ENCODE measurements around the gene ZNF117. TPM values are rescaled to one million over a fixed set of nuclear protein-coding genes. Genes with fewer than 3 reads are reported as not detected.
"Not testable (repeated sequence)": the region's sequence is repeated elsewhere in the genome, so short reads cannot be mapped to it uniquely, and the experiment has no call there.

Gene ZNF117
- total and polyA plus RNA-seq, 2 donors (not counting 1 experiment from before 2014, with no cell fraction given) = 5.2 to 9.2 TPM

DNA sequence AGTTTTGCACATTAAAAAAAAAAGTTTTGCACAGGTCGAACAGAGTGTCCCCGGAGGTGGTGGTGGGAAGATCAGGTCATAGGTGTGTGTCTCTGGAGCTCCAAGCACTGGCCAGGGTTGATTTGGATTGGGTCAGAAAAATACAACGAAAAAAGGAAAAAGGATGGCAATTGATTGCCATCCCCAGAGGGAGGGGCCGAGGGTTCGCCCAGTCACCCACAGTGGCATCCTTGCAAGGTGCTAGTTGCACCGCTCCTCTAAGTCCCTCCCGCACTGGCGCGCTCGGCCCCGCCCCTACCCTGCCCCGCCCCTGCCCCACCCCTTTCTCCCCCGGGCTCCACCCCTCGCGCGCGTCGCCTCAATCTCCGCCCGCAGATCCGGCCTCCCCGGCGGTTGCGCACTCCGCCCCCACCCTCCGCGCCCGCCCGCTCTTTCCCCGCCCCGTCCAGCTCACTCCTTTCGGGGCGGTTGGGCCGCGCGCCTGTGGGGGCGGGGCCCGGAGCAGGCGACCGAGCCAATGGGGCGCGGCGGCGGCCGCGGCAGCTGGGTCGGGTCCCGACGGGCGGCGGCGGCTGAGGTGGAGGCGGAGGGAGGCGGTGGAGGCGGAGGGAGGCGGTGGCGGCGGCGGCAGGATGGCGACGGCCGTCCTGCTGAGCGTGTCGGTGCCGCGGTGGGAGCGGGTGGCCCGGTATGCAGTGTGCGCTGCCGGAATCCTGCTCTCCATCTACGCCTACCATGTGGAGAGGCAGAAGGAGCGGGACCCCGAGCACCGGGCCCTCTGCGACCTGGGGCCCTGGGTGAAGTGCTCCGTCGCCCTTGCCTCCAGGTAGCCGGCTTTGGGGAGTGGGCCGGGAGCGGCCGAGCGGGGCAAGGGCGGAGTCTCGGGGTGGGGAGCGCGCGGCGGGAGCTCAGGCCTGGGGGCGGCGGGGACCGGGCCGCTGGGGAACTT is 47.2 kb upstream of the ZNF117 start:
- peak overlapping the region in 4 of 5 experiments; percentile 65 to 76 (median 70) for H3K4me3 ChIP-seq (ENCODE audit: control extremely low read depth in 1 of 5, extremely low read depth in 1 of 5, insufficient read depth in 1 of 5, low read depth in 2 of 5, low read length in 4 of 5)

DNA sequence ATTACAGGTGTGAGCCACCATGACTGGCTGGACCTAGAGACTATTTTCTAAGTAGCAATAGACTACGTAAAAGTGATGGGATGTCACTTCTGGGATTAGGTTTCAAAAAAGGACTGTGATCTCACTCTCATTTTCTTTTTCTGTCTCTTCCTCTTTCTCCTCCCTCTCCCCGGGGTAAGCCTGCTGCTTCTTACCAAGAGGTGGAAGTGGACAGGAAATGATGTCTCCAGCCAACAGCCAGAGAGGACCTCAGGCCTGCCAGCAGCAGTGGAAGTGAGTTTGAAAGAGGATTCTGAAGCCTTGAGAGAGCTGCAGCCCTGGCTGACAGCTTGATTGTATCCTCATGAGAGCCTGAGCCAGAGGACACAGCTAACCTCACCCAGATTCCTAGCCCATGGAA is 45.7 kb upstream of the ZNF117 start:
- H3K9me3 Mint-ChIP-seq (ENCODE audit: insufficient read depth); H4K20me1 ChIP-seq (ENCODE audit: control insufficient read depth, insufficient read depth, low read length, poor library complexity, severe bottlenecking); H3K27me3 ChIP-seq (replicated peaks in 1 of 4; ENCODE audit: control extremely low read depth in 1 of 4, control insufficient read depth in 3 of 4, insufficient read depth in 4 of 4, low read length in 3 of 4); H3K27ac Mint-ChIP-seq; H3K9ac ChIP-seq (ENCODE audit: low read length); H3K36me3 ChIP-seq (replicated peaks in 1 of 2; ENCODE audit: control extremely low read depth in 1 of 2, control insufficient read depth in 1 of 2, extremely low read depth in 1 of 2, insufficient read depth in 2 of 2, low read length in 1 of 2); H3K27me3 Mint-ChIP-seq; H3K4me1 Mint-ChIP-seq; H2AFZ ChIP-seq (ENCODE audit: insufficient read depth, low read depth, low read length, poor library complexity, severe bottlenecking); H3K4me3 ChIP-seq (ENCODE audit: control extremely low read depth in 1 of 5, extremely low read depth in 1 of 5, insufficient read depth in 1 of 5, low read depth in 2 of 5, low read length in 4 of 5); H3K4me3 Mint-ChIP-seq; H3K27ac ChIP-seq (ENCODE audit: low read length in 2 of 2); H3K4me2 ChIP-seq (replicated peaks; ENCODE audit: low read depth, low read length, poor library complexity, severe bottlenecking); ATAC-seq (ENCODE audit: low read depth); H3K9me3 ChIP-seq (ENCODE audit: control extremely low read depth in 1 of 3, control insufficient read depth in 2 of 3, insufficient read depth in 1 of 3, low read length in 2 of 3); CTCF ChIA-PET: not testable (repeated sequence)
- intact Hi-C loops (cut with micrococcal nuclease) = loop anchor here (5.0 kb wide), 1 partner anchor 369 kb away; the partner anchor contains the start of gene ZNF107
- WGBS (ENCODE audit: insufficient coverage) = no CpG with 5 or more reads among the region's 2 CpGs
- DNase-seq = peak; percentile 11
- POLR2A ChIA-PET = interaction anchor here (0.6 kb wide), 1 partner anchor 30 kb away, joined by 3 read pairs; the partner anchor contains the start of gene ERV3-1
- Histone ChIP-seq H3K4me1 (ENCODE audit: control insufficient read depth in 2 of 2, insufficient read depth in 2 of 2, low read length in 2 of 2) (peaks cover 9 to 12% of the 10 kb centered on the region in 2 donors), H3K79me2 (ENCODE audit: control insufficient read depth, insufficient read depth, low read length) (peaks cover 14% of the 10 kb centered on the region)

More for the DNA sequence above, 47.2 kb upstream of the ZNF117 start:
- H4K20me1 ChIP-seq (ENCODE audit: control insufficient read depth, insufficient read depth, low read length, poor library complexity, severe bottlenecking) = no peaks in the 10 kb centered on the region
- TF ChIP-seq, protein P1, sequence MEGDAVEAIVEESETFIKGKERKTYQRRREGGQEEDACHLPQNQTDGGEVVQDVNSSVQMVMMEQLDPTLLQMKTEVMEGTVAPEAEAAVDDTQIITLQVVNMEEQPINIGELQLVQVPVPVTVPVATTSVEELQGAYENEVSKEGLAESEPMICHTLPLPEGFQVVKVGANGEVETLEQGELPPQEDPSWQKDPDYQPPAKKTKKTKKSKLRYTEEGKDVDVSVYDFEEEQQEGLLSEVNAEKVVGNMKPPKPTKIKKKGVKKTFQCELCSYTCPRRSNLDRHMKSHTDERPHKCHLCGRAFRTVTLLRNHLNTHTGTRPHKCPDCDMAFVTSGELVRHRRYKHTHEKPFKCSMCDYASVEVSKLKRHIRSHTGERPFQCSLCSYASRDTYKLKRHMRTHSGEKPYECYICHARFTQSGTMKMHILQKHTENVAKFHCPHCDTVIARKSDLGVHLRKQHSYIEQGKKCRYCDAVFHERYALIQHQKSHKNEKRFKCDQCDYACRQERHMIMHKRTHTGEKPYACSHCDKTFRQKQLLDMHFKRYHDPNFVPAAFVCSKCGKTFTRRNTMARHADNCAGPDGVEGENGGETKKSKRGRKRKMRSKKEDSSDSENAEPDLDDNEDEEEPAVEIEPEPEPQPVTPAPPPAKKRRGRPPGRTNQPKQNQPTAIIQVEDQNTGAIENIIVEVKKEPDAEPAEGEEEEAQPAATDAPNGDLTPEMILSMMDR (IDR thresholded peaks at IDR 0.05) = no peak
- TF ChIP-seq EZH2 (IDR thresholded peaks at IDR 0.05; ENCODE audit: borderline replicate concordance, insufficient read depth, low read depth, low read length, poor library complexity, severe bottlenecking) = no peak
- intact Hi-C loops (cut with micrococcal nuclease) = loop anchor here (1.0 to 5.0 kb wide), 3 partner anchors 32 to 371 kb away; partner anchors contain the start of genes ERV3-1, ZNF107 and ZNF273
- Mint-ChIP-seq H3K4me1 (peaks cover 8% of the 10 kb centered on the region), H3K27ac (peak overlapping the region; percentile 72), H3K4me3 (peak overlapping the region; percentile 70), H3K27me3 (no peaks in the 10 kb centered on the region), H3K9me3 (ENCODE audit: insufficient read depth) (no peaks in the 10 kb centered on the region)
- peaks cover 0 to 7% (median 0%) of the 10 kb centered on the region in 3 donors for H3K9me3 ChIP-seq (ENCODE audit: control extremely low read depth in 1 of 3, control insufficient read depth in 2 of 3, insufficient read depth in 1 of 3, low read length in 2 of 3)
- H3K36me3 ChIP-seq (replicated peaks in 1 of 2; ENCODE audit: control extremely low read depth in 1 of 2, control insufficient read depth in 1 of 2, extremely low read depth in 1 of 2, insufficient read depth in 2 of 2, low read length in 1 of 2) = no peaks in the 10 kb centered on the region
- H3K4me2 ChIP-seq (replicated peaks; ENCODE audit: low read depth, low read length, poor library complexity, severe bottlenecking) = peak overlapping the region; percentile 72
- DNase-seq = peak; percentile 97
- ChIA-PET CTCF (no interaction called here), POLR2A (interaction anchor here (0.6 to 1.0 kb wide), 2 partner anchors 43 to 336 kb away, joined by 3 to 4 read pairs; no protein-coding TSS in a partner anchor)
- H3K4me1 ChIP-seq (ENCODE audit: control insufficient read depth in 2 of 2, insufficient read depth in 2 of 2, low read length in 2 of 2) = peaks cover 9 to 12% of the 10 kb centered on the region in 2 donors
- 2% methylated on average over 70 of the region's 92 CpGs for WGBS (ENCODE audit: insufficient coverage)
- H3K9ac ChIP-seq (ENCODE audit: low read length) = peak overlapping the region; percentile 75
- peak overlapping the region; percentile 76 to 79 for H3K27ac ChIP-seq (ENCODE audit: low read length in 2 of 2)
- no peaks in the 10 kb centered on the region for H3K27me3 ChIP-seq (replicated peaks in 1 of 4; ENCODE audit: control extremely low read depth in 1 of 4, control insufficient read depth in 3 of 4, insufficient read depth in 4 of 4, low read length in 3 of 4)
- peak overlapping the region; percentile 76 for H2AFZ ChIP-seq (ENCODE audit: insufficient read depth, low read depth, low read length, poor library complexity, severe bottlenecking)
- peak; percentile 91 for ATAC-seq (ENCODE audit: low read depth)
- H3K79me2 ChIP-seq (ENCODE audit: control insufficient read depth, insufficient read depth, low read length) = peaks cover 19% of the 10 kb centered on the region

DNA sequence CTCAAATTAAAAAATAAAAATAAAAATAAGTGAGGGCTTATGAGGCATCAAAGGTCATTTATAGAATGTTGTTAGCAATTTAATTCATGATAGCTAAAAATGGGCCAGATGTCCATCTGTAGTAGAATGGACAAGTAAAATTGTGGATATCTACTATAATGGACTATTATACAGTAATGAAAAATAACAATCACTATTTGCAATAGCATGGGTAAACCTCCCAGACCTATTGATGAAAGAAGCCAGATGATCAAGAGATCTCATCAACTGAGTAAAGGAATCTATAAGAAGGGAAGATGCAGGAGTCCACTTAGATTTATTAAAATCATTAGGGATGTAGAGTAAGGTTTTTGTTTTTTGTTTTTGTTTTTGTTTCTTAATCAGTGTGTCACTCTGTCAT is 44.6 kb upstream of the ZNF117 start:
- H3K4me3 Mint-ChIP-seq; DNase-seq; CTCF ChIA-PET; H3K4me3 ChIP-seq (ENCODE audit: control extremely low read depth in 1 of 5, extremely low read depth in 1 of 5, insufficient read depth in 1 of 5, low read depth in 2 of 5, low read length in 4 of 5); POLR2A ChIA-PET; H3K9me3 Mint-ChIP-seq (ENCODE audit: insufficient read depth); ATAC-seq (ENCODE audit: low read depth); H3K27me3 ChIP-seq (replicated peaks in 1 of 4; ENCODE audit: control extremely low read depth in 1 of 4, control insufficient read depth in 3 of 4, insufficient read depth in 4 of 4, low read length in 3 of 4); H3K9ac ChIP-seq (ENCODE audit: low read length); H3K4me1 Mint-ChIP-seq; H3K9me3 ChIP-seq (ENCODE audit: control extremely low read depth in 1 of 3, control insufficient read depth in 2 of 3, insufficient read depth in 1 of 3, low read length in 2 of 3); H3K27ac ChIP-seq (ENCODE audit: low read length in 2 of 2); H3K27me3 Mint-ChIP-seq; H3K36me3 ChIP-seq (replicated peaks in 1 of 2; ENCODE audit: control extremely low read depth in 1 of 2, control insufficient read depth in 1 of 2, extremely low read depth in 1 of 2, insufficient read depth in 2 of 2, low read length in 1 of 2); H2AFZ ChIP-seq (ENCODE audit: insufficient read depth, low read depth, low read length, poor library complexity, severe bottlenecking); H3K4me2 ChIP-seq (replicated peaks; ENCODE audit: low read depth, low read length, poor library complexity, severe bottlenecking); H3K27ac Mint-ChIP-seq; H4K20me1 ChIP-seq (ENCODE audit: control insufficient read depth, insufficient read depth, low read length, poor library complexity, severe bottlenecking): not testable (repeated sequence)
- intact Hi-C loops (cut with micrococcal nuclease) = loop anchor here (5.0 kb wide), 1 partner anchor 368 kb away; the partner anchor contains the start of gene ZNF107
- peaks cover 14% of the 10 kb centered on the region for H3K79me2 ChIP-seq (ENCODE audit: control insufficient read depth, insufficient read depth, low read length)
- peaks cover 9 to 12% of the 10 kb centered on the region in 2 donors for H3K4me1 ChIP-seq (ENCODE audit: control insufficient read depth in 2 of 2, insufficient read depth in 2 of 2, low read length in 2 of 2)
